HG03575 (cell line): ENCODE results near the gene ARHGAP10.

Source experiments
- ATAC-seq: cut with Tn5 transposase; IDR thresholded peaks from one replicate; pipeline ENCODE4 v1.9.1; 2021; ENCODE audit not compliant: unreplicated experiment, insufficient number of reproducible peaks, low FRiP score; ENCODE audit errors: extremely low read depth

ARHGAP10 gene

DNA sequence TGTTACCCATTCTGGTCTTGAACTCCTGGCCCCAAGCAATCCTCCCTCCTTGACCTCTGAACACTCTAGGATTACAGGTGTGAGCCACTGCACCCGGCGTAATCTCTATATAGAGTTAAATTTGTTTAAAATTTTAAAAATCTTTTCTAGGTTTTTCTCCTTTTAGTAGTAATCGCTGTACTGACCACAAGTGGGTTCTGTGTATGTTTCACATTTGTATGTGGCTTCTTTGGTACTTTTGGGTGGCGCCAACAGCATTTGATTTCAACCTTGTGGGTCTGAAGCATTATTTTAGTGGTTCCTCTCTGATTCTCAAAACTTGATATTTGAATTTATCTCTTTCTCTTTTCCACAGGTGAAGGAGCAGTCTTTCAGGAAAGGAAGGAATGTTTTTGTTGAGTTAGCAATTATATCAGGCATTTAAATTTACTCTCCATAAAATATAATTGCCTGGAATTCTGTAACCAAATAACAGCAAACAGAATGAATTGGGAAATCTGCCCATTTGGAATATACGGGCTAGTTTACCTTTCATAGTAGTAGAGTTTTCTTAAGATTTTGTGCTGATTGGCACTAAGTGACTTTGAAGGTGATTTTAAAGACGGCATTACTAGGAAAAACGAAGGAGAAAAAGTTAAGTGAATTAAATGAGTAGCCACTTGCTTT, 29.5 kb downstream of the ARHGAP10 start:
- ATAC-seq: no peak

DNA sequence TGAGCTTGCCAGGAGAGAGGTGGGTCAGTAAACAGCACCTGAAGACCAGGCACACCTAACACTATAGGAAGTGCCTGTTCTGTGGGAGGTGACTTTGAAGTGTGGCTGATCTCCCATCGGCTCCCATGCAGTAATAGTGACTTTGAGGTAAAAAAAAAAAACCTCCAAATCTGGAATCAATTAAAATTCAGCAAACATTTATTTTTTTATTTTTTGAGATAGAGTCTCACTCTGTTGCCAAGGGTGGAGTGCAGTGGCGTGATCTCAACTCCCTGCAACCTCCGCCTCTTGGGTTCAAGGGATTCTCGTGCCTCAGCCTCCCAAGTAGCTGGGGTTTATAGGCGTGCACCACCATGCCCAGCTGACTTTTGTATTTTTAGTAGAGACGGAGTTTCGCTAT, 32.4 kb downstream of the ARHGAP10 start:
- no peak for ATAC-seq

DNA sequence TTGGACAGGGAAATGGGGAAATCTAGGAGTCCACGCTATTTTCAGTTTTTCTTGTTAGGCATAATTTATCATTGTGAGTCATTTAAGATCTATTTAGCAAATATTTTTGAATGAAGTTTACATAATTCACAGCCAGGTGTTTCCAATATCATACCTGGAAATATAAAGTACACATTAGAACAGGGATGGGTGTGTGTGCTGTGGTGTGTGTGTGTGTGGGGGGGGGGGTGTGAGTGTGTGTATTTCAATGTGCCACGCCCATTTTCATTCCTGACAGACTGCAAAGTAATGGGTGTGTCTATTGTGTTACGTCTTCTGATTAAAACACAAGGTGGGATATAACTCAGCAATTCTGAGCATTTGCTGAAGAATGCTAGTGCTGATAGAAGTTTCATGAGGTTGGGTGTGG, 33.2 kb downstream of the ARHGAP10 start:
- no peak for ATAC-seq

DNA sequence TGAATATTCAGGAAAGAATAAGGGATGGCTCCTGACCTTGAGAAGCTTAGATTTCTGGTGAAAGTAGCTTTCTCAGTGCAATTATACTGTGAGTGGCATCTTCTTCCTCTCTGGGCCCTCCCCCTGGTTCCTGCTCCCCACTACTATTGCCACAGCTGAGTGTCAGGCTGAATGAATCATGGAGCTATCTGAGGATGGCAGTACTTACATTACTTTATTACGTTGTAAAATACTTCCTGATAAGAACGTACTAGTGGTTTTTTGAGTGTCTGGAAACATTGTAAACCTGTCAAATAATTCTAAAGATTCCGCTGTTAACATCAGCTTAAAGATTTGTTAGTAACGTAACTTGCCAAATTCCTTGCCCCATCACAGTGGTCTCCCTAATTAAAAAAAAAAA, 36.2 kb downstream of the ARHGAP10 start:
- ATAC-seq: no peak

DNA sequence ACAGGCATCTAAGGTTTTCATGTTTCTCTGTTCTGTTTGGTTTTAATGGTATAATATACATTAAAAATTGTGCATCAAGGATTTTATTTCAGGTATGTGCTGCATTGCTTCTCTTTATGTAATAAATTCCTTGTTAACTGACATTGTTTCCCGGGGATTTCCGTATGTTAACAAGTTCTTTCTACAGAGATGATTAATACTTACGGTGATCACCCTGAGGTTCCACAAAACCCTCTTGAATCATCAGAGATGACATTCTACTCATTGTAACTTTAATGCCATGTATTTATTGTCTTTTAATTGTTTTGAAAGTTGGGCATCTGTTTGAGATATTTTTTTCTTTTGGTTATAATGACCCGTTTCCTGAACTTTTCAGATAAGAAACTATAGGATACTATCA, 37.5 kb downstream of the ARHGAP10 start:
- no peak for ATAC-seq

DNA sequence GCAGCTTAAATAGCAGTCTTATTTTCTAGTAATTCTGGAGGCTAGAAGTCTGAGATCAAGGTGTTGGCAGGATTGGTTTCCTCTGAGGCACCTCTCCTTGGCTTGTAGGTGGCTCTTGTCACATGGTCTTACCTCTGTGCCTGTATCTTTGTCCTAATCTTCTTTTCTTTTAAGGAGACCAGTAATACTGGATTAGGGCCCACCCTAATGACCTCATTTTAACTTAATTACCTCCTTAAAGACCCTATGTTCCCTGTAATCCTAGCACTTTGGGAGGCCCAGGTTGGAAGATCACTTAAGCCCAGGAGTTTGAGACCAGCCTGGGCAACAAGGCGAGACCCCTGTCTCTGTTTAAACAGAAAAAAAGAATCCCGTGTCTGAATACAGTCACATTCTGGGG, 38.9 kb downstream of the ARHGAP10 start:
- no peak for ATAC-seq

DNA sequence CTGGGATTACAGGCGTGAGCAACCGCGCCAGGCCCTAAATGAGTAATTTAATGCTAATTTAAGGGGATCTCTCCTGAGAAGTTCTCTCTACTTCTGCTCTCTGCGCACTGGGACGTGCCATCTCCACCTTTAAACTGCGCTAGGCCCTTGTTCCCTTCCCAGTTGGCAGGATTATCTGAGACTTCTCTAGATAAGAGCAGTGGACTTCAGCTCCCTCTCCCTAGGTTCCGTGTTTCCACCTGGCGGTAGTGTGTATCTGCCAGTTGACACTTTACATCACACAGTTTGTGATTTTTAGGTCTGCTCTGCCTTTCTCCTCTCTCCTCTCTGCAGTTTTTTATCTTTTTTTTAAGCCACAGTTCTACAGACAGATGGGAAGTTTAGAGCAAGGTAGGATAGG, 40.2 kb downstream of the ARHGAP10 start:
- ATAC-seq: no peak

DNA sequence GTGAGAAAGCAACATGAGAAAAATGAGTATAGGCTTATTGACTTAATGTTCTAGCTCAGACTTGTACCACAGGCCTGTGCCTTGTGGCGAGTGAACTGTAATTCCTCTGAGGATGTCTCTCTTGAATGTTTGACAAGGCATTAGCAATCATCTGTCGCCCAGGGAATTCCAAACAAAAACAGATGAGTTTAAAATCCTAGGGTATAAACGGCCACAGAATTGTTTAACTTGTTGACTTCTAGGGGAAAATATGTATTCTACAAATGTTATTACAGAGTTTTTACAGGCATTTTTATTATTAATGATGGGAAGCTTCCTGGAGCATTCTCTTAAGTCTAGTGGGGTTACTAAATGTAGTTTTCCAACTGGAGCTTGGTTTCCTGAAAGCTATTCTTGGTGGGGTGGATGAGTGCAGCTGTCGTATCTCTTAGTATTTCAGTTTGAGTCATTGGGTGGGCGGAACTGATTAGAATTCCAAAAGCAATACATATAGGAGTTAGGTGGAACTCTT, 40.6 kb downstream of the ARHGAP10 start:
- ATAC-seq: no peak

DNA sequence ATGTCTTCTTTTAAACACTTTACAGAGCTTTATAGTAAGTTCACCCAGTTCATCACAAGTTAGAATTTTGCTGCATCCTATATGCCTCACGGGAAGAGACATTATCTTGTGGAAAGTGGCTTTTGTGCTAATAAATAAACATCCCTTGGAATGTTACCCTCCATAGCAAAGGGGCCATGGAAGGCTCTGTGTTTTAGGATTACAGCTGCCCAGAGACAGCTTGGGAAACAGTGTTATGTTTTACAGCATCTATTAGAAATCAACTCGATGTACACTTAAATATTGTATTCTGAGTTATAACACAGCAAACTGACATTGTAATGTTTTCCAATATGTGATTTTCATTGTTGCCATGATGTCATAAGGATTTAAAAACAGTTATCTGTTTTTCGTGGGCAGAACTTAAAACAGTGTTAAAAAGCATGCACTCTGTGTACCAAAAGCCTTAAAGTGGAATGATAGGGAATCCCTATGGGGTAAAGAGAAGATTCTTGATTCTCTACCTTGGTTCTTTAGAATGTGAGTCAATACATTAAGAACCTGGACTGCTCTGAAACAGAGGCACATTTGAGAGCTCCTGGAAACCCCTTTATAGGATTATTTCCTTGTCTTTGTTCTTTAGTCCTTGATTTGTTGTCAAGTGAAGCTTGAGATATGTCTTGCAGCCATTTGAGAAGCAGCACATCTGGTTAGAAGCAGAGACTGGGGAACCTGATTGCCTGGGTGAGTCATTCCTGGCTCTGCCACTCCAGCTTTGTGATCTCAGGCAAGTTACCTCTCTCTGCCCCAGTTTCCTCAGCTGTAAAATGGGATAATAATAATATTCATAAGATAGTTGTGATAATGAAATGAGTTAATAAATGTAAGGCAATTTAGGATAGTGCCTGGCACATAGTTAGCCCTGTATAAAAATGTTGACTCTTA, 41.6 kb downstream of the ARHGAP10 start:
- ATAC-seq: no peak

DNA sequence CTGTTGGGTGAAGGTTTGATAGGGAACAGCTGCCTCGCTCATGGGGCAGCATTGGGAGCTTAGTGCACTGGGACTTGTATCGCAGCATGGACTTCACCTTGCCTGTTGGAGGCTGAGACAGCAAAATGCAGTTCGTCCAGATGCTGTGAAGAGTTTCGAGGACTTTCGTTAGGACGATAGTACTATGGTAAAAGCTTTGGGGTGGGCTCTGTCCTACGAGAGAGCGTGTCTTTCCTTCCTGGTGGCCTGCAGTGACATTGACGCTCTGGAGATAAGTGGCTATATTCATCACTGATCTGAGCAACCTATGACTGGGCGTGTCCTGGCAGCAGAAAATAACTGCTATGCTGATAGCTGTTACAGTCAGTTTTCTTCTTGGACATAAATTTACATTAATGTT, 44.8 kb downstream of the ARHGAP10 start:
- no peak for ATAC-seq

DNA sequence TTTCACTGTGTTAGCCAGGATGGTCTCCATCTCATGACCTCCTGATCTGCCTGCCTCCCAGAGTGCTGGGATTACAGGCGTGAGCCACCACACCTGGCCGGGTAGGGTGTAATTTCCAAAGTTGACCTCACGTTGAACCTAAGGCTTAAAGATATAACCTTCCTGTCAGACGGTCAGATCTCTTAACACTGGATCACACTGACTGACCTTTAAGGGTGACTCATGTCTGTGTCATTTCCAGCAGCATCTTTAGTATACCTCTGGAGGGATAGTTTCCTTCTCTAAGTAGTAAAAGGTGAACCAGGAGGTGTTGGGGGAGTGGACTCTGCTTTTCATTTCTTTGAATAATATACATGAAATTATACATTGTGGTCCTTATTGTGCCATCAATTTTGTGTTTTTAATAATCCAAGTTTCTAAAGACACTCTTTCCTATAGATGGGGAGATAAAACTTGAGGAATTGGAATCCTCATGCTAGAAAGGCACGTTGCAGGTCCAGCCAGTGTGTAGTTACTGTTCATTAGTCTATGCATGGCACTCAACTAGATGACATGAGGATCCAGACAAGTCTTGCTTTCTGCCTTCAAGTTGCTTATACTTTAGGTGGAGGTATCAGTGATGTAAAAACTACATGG, 45.7 kb downstream of the ARHGAP10 start:
- ATAC-seq: no peak

DNA sequence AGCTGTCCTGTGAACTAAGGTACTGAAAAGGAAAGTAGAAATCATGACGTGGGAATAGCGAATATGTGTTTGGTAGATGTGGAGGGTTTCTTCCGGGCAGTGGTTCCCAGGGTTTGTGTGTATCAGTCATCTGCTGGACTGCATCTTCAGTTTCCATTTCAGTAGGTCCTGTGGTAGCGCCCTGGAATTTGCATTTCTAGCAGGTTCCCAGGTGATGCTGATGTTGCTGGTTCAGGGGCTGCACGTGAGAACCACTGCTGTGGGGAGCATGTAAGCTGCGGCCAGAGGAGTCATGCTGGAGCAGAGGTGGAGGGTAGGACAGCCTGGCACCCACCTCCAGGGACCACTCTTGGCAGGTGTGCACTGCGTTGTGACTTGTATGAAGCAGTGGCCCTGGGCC, 47.1 kb downstream of the ARHGAP10 start:
- ATAC-seq: peak; percentile 65

DNA sequence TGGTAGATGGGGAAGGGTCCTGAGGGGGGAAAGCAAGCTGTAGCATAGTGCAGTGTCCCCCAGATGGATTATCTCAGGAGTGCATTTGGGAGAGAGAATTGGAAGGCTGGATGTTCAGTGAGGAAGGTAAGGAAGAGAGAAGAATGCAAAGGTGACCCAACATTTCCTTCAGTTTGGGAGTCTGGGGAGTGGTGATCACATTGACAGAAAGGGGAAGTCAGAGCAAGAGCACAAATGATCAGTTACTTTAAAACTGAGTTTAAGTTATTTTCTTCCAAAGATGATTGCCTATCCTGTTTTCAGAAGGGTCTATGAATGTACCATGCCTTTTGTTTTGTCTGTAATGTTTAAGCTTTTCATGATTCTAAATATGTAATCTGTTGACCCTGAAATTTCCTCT, 47.6 kb downstream of the ARHGAP10 start:
- no peak for ATAC-seq

DNA sequence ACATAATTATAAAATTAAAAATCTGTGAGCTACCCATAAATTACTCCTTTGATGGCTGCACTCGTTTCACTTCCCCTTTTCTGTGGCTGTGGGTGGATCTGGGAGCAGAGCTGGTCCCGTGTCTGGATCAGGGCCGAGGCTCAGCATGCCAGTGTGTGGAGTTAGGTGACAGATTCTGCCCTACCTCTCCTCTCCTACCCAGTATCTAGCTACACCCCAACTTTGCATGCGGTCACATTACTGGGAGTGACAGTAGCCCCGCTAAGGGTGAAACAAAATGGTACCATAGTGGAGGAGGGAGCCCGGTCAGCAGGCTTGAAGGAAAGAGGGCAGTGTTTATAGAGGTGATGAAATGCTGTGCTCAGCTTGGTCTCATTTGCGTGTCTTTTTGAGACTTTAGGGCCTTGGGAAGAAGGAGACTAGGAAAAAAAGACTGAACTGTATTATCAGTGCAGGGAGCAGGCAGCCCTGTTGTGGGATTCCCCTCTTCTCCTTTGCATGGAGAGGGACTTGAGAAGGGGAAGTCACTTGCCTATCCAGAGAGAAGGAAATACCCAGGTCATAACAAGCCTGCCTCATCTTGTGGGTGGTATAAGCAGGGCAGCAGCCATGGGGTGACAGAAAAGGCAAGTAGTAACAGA, 48.4 kb downstream of the ARHGAP10 start:
- ATAC-seq: peak; percentile 28

DNA sequence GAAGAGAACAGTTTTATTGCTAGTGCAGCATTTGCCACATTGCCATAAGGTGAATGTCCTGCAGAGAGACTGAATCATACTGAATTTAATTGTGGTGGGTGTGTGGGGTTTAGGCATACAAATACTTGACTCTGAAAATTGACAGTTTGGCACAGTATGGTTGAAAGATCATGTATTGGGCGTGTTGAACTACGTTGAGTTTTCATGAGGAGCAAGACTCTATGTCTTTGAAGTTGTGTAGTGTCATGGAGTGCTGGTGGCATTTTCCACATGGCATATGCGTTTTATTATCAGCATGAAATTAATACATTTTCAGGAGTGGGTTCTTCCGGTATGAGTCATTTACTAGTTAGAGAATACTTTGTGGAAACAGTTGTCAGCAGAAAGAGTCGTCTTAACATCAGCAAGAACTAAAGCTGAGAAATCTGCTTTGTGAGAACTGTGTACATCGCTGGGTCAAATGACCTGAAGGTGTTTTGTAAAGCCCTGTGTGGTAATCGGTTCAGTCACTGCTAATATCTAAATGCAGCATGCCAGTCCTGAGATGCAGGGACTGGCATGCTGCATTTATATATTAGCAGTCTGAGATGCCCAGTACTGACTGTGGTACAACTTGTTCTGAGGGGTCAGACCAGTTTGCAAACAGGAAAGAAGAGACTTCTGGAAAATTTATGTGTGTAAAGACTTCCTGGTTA, 50.3 kb downstream of the ARHGAP10 start:
- ATAC-seq: no peak

DNA sequence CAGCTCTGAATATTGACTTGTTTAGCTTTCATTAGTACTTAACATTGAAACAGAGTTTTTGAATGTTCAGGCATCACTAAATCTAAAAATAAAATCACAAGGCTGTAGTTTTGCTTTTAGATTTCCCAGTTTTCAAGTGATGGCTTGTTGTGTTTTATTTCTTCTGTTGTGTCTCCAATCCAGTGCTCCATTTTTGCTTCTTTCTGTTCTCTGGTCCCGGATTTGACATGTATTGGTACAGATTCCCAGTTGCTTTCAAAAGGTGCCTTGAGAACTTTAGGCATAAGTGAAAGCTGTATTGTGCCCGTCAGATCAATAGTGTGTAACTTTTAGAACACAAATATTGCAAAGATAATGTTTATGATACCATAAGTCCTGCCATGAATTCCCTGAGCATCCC, 53.2 kb downstream of the ARHGAP10 start:
- no peak for ATAC-seq

DNA sequence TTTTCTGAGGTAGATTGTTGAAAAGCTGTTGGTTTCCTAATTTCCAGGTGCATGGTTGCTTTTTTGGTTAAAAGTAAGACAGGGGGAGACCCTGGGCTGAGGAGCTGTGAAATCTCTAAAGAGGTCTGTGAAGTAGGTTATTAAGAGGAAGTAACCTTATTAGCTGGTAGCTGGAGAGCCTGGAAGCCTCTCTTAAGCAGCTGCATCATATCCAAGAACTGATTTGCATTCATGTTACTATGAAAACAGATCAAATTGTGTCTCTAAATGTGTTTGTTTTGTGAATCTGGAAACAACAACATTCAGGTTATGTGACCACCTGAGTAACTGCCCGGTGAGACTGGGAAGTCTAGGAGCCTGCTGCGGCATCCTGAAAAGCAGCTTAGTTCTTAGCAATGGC, 54.1 kb downstream of the ARHGAP10 start:
- ATAC-seq: peak; percentile 71

DNA sequence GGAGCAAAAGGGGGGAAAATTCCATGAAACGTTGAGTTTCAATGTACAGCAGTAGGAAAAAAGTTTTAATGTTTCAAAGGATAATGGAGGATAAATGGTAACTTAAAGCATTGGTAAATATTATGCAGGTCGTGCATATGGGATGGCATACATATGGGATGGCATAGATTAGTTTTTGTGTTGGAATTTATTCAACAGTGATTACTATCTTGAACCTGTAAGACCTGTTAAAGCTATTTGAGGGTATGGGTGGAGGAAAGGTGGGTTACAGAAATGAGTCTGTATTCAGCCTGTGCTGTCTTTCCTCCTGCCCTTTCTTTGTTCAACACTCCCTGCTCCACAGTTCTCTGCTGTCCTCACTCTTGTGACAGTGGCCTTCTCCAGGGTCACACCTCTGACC, 54.6 kb downstream of the ARHGAP10 start:
- ATAC-seq: no peak

DNA sequence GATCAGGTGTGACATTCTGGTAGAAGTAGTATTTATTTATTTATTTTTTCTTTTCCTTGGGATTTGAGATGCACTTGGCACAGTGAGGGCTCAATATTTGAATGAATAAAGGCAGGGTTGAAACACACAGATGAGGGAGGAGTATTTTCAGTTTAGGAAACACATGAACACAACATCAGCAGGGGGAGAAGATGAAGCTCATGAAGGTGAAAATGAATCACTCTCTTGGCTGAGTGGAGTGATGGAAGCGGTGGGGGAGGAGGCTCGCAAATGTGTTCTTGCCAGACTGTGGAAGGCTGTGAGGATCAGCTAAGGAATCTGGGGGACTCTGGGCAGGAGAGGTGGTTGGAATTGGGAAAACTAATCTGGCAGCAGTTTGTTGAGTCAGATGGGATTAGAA, 55.3 kb downstream of the ARHGAP10 start:
- no peak for ATAC-seq
